BJ (cell line): ENCODE measurements around the gene DENND4B. TPM values are rescaled to one million over a fixed set of nuclear protein-coding genes. Genes with fewer than 3 reads are reported as not detected.
"Not testable (repeated sequence)": the region's sequence is repeated elsewhere in the genome, so short reads cannot be mapped to it uniquely, and the experiment has no call there.

Source experiments
- CTCF ChIA-PET: fragments of 350-600 bp; formaldehyde crosslinking; extraction: SDS; loops from one replicate; lab custom pipeline; 2021; ENCODE audit warnings: antibody characterized with exemption, inconsistent platforms; lab: Yijun Ruan, JAX
- POLR2A ChIA-PET: fragments of 300-600 bp; sonication (Branson Sonifier 250); formaldehyde crosslinking; extraction: SDS; loops from one replicate; lab custom pipeline; 2021; ENCODE audit warnings: antibody characterized with exemption; lab: Charles Lee
- DNase-seq: peaks from one replicate; pipeline ENCODE4 v3.0.0-alpha.2; 2011; ENCODE audit warnings: low read depth
- H3K27me3 ChIP-seq: 2 replicates; pipeline ENCODE4 v1.6.0; 2011; ENCODE audit warnings: low read length; ENCODE audit not compliant: control insufficient read depth, insufficient read depth
- H3K36me3 ChIP-seq: 2 replicates; pipeline ENCODE4 v1.5.1; 2011; ENCODE audit warnings: low read length; ENCODE audit not compliant: control insufficient read depth, insufficient read depth
- H3K4me3 ChIP-seq: 2 replicates; pipeline ENCODE4 v1.5.1; 2011; ENCODE audit warnings: low read depth, mild to moderate bottlenecking, control low read depth, low read length
- CTCF ChIP-seq: IDR thresholded peaks from 2 replicates; pipeline ENCODE4 v1.5.1; 2011; ENCODE audit warnings: low read depth, mild to moderate bottlenecking, control low read depth, inconsistent platforms, low read length, moderate library complexity; ENCODE audit not compliant: insufficient read depth
- polyA plus RNA-seq: library from polyadenylated mRNA; depleted of rRNA; stranded (reverse); fragments of >200 nt; gene quantifications from 2 replicates; pipeline ENCODE4 v1.2.3, GENCODE V29; 2011

The DENND4B gene
- polyA plus RNA-seq, 1 experiment = 17.6 TPM

- H3K36me3 ChIP-seq = no peaks in the 10 kb centered on the region; the same call in 1 of the 2 replicates
- ChIA-PET CTCF (interaction anchor here (0.6 to 3.3 kb wide), 2 partner anchors 8 to 70 kb away, joined by 3 to 15 read pairs; no protein-coding TSS in a partner anchor), POLR2A (no interaction called here)
- H3K27me3 ChIP-seq = no peaks in the 10 kb centered on the region
- no peak for DNase-seq
- TF ChIP-seq CTCF = no peak
- no peak overlapping the region for H3K4me3 ChIP-seq
Measured at GRCh38 chr1:153912349-153912748, 34.2 kb downstream of the DENND4B start.

- POLR2A ChIA-PET, H3K27me3 ChIP-seq, H3K4me3 ChIP-seq, H3K36me3 ChIP-seq, DNase-seq: not testable (repeated sequence)
- CTCF ChIA-PET = interaction anchor here (0.7 to 3.3 kb wide), 2 partner anchors 10 to 14 kb away, joined by 3 to 15 read pairs; no protein-coding TSS in a partner anchor
Measured at GRCh38 chr1:153910560-153910959, 36.0 kb downstream of the DENND4B start.

- POLR2A ChIA-PET = no interaction called here
- no peaks in the 10 kb centered on the region for H3K27me3 ChIP-seq
- no peak for TF ChIP-seq CTCF
- CTCF ChIA-PET = interaction anchor here (0.7 kb wide), 1 partner anchor 99 kb away, joined by 5 read pairs; no protein-coding TSS in a partner anchor
- no peak for DNase-seq
- no peaks in the 10 kb centered on the region; the same call in 1 of the 2 replicates for H3K36me3 ChIP-seq
- H3K4me3 ChIP-seq = no peak overlapping the region
Measured at GRCh38 chr1:153908071-153908470, 38.4 kb downstream of the DENND4B start.

GRCh38 chr1:153907134-153907533 is 39.4 kb downstream of the DENND4B start:
- Histone ChIP-seq H3K4me3 (no peak overlapping the region), H3K36me3 (no peaks in the 10 kb centered on the region; the same call in 1 of the 2 replicates), H3K27me3 (no peaks in the 10 kb centered on the region)
- POLR2A ChIA-PET = no interaction called here
- no peak for TF ChIP-seq CTCF
- CTCF ChIA-PET = no interaction called here
- DNase-seq = no peak

GRCh38 chr1:153906396-153906795 is 40.1 kb downstream of the DENND4B start:
- Histone ChIP-seq H3K36me3 (no peaks in the 10 kb centered on the region; the same call in 1 of the 2 replicates), H3K27me3 (no peaks in the 10 kb centered on the region), H3K4me3 (no peak overlapping the region)
- POLR2A ChIA-PET = no interaction called here
- DNase-seq = no peak
- TF ChIP-seq CTCF = no peak
- CTCF ChIA-PET = no interaction called here

- CTCF ChIA-PET, POLR2A ChIA-PET: not testable (repeated sequence)
Measured at GRCh38 chr1:153905908-153906307, 40.6 kb downstream of the DENND4B start.

More at GRCh38 chr1:153905908-153906307, 40.6 kb downstream of the DENND4B start:
- DNase-seq, H3K27me3 ChIP-seq, H3K36me3 ChIP-seq, H3K4me3 ChIP-seq: not testable (repeated sequence)
